GM21390 (cell line): ENCODE measurements around the gene CRIM1.
A peak's percentile ranks its signal among the peaks of the same experiment; 100 is the strongest.

Experiments used
- ATAC-seq: cut with Tn5 transposase; IDR thresholded peaks from one replicate; pipeline ENCODE4 v1.9.1; 2021; ENCODE audit not compliant: unreplicated experiment

CRIM1 gene

GRCh38 chr2:36479406-36479805 lies 123.8 kb downstream of the CRIM1 start:
- ATAC-seq = no peak

DNA sequence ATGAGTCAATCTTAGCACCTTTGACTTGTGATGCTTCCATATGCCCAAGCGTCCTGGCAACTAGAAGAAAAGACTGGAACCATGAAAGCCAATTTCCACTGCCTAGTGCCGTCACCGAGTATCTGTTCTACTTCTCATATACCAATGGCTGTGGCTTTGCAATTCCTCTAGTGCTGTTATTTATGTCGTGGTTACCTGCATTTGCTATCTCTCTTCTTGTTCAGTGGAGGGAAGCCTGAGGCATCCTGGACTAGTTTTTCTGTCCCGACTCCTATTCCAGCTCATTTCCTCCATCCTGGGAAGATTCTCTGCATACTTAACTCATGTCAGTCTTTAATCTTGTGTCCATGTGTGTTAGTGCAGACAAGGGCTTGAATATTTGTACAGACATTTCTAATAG lies 124.5 kb downstream of the CRIM1 start:
- ATAC-seq = no peak

GRCh38 chr2:36480636-36481035 lies 125.1 kb downstream of the CRIM1 start:
- ATAC-seq = no peak

DNA sequence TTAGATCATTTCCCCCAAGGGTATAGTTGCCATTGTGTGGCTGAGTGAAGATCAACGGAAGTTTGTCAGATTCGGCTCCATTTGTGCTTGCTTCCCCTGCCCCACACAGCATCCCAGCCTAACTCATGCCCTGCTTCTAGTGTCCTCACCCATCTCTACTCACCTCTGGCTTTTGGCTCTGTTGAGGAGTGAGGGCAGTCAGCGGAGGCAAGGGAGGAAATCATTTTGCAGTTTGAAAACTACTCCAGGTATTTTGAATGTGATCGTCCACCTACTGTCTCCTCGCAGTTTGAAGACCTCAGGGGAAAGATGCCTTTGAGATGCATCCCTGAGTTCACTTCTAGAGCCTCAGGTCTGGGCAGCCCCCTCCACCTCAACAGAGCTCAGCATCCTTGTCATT lies 126.1 kb downstream of the CRIM1 start:
- ATAC-seq = no peak

GRCh38 chr2:36482576-36483214 lies 127.1 kb downstream of the CRIM1 start:
- no peak for ATAC-seq

DNA sequence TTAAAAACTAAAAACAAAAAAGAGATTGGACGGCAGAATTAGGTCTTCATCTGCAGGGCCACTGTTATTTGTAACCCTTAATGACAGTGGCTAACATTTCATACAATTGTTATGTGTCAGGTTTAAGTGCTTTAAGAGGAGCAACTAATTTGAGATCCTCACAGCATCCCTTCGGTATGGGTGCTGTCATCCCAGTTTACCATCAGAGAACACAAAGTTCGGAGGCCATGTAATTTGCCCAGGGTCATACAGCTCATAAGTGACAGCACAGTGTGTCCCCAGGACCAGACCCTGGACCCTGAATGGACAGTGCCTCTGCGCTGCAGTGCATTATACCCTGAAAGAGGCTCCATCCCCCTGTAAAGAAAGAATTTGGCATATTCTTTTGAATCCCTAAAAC lies 127.7 kb downstream of the CRIM1 start:
- no peak for ATAC-seq

GRCh38 chr2:36484454-36484853 lies 128.9 kb downstream of the CRIM1 start:
- no peak for ATAC-seq

DNA sequence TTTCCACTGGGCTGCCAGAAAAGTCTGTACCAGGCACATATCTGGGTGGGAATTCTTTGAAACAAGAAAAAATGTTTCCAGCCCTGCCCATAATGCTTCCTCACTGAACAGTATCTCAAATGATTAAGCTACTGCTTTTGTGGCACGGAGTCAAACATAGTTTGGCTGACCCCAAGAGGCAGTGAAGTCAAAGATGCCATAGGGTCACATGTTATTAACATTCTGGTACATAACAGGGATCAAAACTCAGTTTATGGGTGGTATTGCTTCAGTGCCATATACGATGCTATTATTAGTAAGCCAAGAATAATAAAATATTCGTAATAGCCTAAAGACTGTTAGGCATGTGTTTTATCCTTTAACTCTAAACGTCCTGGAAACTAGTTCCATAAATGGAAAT lies 129.9 kb downstream of the CRIM1 start:
- ATAC-seq = no peak

DNA sequence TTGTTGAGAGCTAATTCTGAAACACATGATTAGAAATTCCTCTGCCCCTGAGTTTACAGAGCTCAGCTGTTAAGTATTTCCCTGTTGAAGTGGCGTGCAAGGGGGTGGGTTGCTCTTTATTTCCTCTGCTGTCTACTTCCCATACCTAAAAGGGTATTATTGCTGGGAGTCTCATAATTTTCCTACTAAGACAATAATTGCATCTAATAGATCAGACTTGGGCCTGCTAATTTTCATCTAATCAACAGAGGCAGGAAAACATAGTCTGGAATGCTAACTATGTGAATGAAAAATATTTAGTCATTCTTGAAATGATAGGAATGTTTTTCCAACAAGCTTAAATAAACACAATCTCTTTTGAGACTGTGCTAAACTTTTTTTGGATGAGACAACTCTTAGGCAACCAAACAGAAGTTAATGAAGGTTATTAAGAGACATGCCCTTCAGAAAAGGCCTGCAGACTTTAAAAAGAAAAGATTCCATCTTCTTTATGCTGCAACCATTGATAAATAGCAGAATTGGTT lies 131.0 kb downstream of the CRIM1 start:
- ATAC-seq = no peak

- ATAC-seq = no peak
Measured at GRCh38 chr2:36487947-36488346, 132.4 kb downstream of the CRIM1 start.

DNA sequence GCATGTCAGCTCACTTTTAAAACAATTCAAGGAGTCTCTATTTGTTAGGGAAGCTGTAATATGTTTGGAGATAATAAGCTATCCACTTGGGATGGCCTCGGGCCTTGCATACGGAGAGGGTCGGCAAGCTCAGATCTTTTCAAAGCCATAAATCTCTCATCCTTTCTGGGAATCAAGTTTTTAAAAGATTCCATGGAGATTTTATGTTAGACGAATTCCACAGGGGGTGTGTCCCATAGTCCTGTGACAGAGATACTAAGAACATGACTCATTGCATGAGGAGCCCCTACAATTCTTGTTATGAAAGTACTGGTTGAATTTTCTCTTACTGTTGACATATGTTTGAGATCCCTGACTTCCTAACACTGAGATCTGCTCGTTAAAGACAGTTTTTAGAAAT lies 133.7 kb downstream of the CRIM1 start:
- no peak for ATAC-seq

GRCh38 chr2:36490749-36491148 lies 135.2 kb downstream of the CRIM1 start:
- no peak for ATAC-seq

DNA sequence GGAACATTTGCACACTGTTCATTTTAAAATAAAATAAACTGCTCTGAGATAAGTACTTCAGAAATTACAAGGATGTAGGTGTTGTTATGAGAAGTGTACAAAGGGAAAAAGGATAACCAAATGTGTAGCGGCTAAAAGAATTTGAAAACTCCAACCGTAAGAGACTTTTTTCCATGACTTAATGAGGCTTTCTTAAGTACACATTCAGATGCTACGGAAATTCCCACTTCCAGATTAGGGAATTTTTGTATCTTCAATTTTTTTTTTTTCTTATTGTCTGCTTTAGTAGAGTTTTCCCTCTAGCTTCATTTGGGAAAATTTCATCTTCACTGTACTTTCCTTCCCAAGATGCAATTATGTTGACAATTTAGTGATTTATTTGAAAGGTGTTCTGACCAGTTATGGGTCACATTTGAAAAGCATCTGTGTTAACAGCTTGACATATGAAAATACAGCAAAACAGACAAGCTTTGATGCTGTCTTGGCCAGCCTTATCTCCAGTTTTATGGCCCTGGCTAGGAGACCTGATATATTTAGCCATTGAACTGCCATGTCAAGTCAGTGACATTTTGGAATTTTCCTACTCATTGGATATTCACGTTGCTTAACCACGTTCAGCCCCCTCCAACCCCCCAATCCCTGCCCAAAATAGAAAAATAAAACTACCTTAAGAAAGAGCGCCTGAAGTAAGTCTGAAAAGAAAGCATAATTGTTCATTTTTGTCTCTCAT lies 136.8 kb downstream of the CRIM1 start:
- no peak for ATAC-seq

GRCh38 chr2:36493306-36493705 lies 137.7 kb downstream of the CRIM1 start:
- no peak for ATAC-seq

DNA sequence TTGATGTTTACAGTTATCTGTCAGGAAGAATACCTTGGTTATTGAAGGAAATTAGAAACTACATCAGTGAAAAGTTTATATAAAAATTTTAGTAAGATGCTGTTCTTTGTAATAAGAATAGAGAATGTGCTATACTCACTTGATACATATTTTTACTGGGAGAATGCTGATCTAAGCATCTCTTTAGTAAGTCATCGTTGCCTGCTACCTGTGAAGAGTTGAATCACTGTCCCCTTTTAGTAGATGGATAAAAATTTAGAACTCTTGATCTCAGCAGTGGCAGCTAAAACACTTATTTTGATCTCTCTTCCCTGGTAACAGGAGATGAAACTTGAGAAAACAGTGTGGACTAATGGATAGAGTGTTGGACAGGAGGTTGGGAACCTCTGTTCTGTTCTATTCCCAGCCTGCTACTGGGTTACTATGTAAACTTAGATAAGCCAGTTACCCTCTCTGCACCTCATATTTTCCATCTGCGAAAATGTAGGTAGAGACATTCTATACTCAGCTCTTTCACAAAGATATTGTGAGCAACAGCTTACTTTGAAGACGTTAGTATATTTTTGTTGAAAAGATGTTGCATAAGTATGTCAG lies 142.1 kb downstream of the CRIM1 start:
- ATAC-seq = no peak

- no peak for ATAC-seq
Measured at GRCh38 chr2:36499128-36499820, 143.7 kb downstream of the CRIM1 start.

DNA sequence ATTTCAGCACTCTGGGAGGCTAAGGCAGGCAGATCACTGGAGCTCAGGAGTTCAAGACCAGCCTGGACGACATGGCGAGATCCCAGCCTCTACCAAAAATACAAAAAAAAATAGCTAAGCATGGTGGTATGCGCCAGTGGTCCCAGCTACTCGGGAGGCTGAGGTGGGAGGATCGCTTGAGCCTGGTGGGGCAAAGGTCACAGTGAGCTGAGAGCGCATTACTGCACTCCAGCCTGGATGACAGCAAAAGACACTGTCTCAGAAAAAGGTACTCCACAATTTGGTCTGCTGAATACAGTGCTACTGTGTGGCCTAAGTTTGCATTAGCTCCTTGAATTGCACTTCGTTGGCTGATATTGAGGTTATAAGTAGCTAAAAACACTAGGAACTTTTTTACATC lies 144.5 kb downstream of the CRIM1 start:
- ATAC-seq = no peak

DNA sequence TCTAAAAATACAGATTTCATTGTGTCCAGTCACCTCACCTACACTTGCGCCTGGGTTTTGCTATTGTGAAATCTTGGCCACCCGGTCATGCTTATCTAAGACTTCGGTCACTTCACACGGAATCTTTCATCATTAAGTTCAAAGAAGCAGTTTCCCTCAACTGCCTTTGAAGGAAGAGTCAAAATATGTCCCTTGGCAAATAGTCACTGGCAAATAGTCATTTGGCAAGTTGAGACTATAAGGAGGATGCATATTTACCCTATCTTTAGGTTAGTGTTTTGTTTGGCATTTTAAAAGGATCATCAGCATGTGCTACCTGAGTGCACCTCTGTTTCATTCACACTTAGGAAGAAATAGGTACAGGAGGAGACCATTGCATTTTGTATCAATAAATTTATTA lies 146.5 kb downstream of the CRIM1 start:
- no peak for ATAC-seq

DNA sequence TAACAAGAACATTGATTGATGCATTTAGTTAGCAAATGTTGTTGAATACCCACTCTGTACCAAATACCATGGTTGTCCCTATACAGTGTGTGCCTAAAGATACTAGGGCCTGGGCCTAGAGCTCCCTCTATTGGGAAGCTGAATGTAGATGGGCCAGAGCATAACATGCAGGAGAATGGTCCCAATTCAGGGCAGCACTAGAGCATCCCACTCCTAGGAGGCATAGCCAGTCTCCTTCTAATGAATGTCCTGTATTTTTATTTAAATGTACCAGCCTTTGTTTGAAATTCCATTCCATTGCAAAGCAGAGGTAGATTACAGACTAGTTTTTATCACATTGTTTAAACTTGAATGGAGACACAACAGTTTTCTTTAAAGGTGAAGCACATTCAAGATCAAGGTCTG lies 151.8 kb downstream of the CRIM1 start:
- ATAC-seq = peak; percentile 93

DNA sequence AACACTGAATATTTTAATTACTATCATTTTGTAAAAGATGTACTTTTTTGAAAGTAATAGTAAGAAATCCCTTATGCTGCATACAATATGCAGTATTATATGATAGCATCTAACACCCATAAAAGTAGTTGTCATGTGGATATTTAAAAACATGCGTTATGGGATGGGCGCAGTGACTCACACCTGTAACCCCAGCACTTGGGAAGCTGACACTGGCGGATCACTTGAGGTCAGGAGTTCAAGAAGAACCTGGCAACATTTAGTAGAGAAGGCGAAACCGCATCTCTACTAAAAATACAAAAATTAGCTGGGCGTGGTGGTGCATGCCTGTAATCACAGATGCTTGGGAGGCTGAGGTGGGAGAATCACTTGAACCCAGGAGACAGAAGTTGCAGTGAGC lies 153.5 kb downstream of the CRIM1 start:
- no peak for ATAC-seq

DNA sequence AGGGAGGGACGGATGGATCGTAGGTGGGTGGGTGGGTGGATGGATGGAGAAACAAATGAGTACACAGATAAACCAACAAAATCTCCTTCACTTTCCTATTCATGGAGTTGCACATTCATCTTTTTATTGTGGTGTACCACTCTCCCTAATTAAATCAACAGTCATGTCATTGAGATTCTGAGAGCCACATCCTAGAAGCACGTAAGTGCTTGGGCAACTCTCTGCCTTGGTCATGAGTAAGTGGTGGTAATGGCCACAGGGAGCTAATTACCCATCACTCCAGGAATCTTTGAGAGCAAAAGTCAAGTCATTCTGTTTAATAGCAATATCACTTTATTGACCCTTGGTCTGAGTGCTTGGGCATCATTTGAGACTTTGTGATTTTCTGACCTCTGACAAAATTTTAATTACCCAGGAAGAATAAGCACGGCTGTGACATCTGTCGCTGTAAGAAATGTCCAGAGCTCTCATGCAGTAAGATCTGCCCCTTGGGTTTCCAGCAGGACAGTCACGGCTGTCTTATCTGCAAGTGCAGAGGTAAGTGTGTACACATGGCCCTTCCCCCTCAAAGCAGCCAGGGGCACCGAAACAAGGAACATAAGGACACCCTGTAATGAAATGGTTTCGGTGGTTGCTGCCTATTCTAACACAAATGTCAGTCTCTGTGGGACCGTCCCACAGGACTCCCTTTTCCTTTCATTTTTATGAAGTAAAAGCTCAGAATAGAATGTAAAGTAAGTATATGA lies 156.5 kb downstream of the CRIM1 start:
- peak; percentile 50 for ATAC-seq
